GM21367 (cell line): ENCODE results near the gene RPL35.

Experiments used
- ATAC-seq: cut with Tn5 transposase; IDR thresholded peaks from one replicate; pipeline ENCODE4 v1.9.1; 2021; ENCODE audit not compliant: unreplicated experiment

RPL35 gene

GRCh38 chr9:124877021-124877782 is 15.4 kb upstream of the RPL35 start:
- no peak for ATAC-seq

GRCh38 chr9:124875501-124875900 is 13.7 kb upstream of the RPL35 start:
- ATAC-seq: no peak

GRCh38 chr9:124873664-124874063 is 11.9 kb upstream of the RPL35 start:
- ATAC-seq: no peak

- no peak for ATAC-seq
Measured at GRCh38 chr9:124871156-124871561, 9.4 kb upstream of the RPL35 start.

GRCh38 chr9:124870723-124871122 is 9.0 kb upstream of the RPL35 start:
- ATAC-seq: no peak

GRCh38 chr9:124869986-124870560 is 8.3 kb upstream of the RPL35 start:
- ATAC-seq: peak; percentile 30

- ATAC-seq: peak; percentile 1
Measured at GRCh38 chr9:124869466-124869985, 7.8 kb upstream of the RPL35 start.

- ATAC-seq: peak; percentile 53
Measured at GRCh38 chr9:124868511-124869465, 7.0 kb upstream of the RPL35 start.

GRCh38 chr9:124863371-124863871 is 1.7 kb upstream of the RPL35 start:
- no peak for ATAC-seq

- ATAC-seq: no peak
Measured at GRCh38 chr9:124860582-124861341, 995 bp downstream of the RPL35 start.

- ATAC-seq: no peak
Measured at GRCh38 chr9:124859803-124860581, 1.8 kb downstream of the RPL35 start.

GRCh38 chr9:124858330-124859046 is 3.3 kb downstream of the RPL35 start:
- no peak for ATAC-seq

GRCh38 chr9:124857533-124858162 is 4.1 kb downstream of the RPL35 start:
- no peak for ATAC-seq

- ATAC-seq: no peak
Measured at GRCh38 chr9:124855944-124856765, 5.6 kb downstream of the RPL35 start.

- no peak for ATAC-seq
Measured at GRCh38 chr9:124855566-124855943, 6.2 kb downstream of the RPL35 start.

- ATAC-seq: no peak
Measured at GRCh38 chr9:124854822-124855221, 6.9 kb downstream of the RPL35 start.

- ATAC-seq: no peak
Measured at GRCh38 chr9:124854161-124854560, 7.6 kb downstream of the RPL35 start.
